ENCODE results near the gene MCRIP2. TPM values are rescaled to one million over a fixed set of nuclear protein-coding genes. Genes with fewer than 3 reads are reported as not detected.
A peak's percentile ranks its signal among the peaks of the same experiment; 100 is the strongest.

MCRIP2 gene
- total and polyA plus RNA-seq, 9 of the 15 experiments (the other 6 are each of a cell fraction or from before 2014, with no cell fraction given): 0.80 to 120 (median 35.2) TPM

GRCh38 chr16:667780-668518 is 26.3 kb downstream of the MCRIP2 start, which contains the start of gene RHOT2 (continued):
- TF ChIP-seq E2F8 (IDR thresholded peaks at IDR 0.05; ENCODE audit: low read depth, partially characterized antibody) (peak; percentile 74), ZNF324 (CRISPR knock-in tag; IDR thresholded peaks at IDR 0.05) (no peak), NFXL1 (CRISPR knock-in tag; IDR thresholded peaks at IDR 0.05) (no peak), ELF1 (tag; IDR thresholded peaks at IDR 0.05) (peak; percentile 94), NCOA2 (IDR thresholded peaks at IDR 0.05; ENCODE audit: partially characterized antibody in 2 of 2) (no peak), THAP12 (CRISPR knock-in tag; IDR thresholded peaks at IDR 0.05) (peak; percentile 98), ZFP1 (CRISPR knock-in tag; IDR thresholded peaks at IDR 0.05) (no peak), ZNF764 (CRISPR knock-in tag; IDR thresholded peaks at IDR 0.05; ENCODE audit: low read depth) (no peak), ZBTB1 (CRISPR knock-in tag; IDR thresholded peaks at IDR 0.05; ENCODE audit: borderline replicate concordance, low read depth) (no peak), ZNF551 (CRISPR knock-in tag; IDR thresholded peaks at IDR 0.05) (no peak), TFAP4 (CRISPR knock-in tag; IDR thresholded peaks at IDR 0.05; ENCODE audit: borderline replicate concordance) (peak; percentile 68), ZNF232 (CRISPR knock-in tag; IDR thresholded peaks at IDR 0.05) (0 out of 2 replicates have a peak, but pooled peaks have one; percentile 43), ZNF609 (CRISPR knock-in tag; IDR thresholded peaks at IDR 0.05; ENCODE audit: borderline replicate concordance) (0 out of 2 replicates have a peak, but pooled peaks have one; percentile 47)
